Upper lobe of left lung (tissue), 4 donors: ENCODE measurements around the gene SHD.

Source experiments
- CTCF ChIP-seq, 6 experiments: fragments of 450-650 bp in 4 of 6; fragments of 200-600 bp in 2 of 6; sonication (generic) in 2 of 6; IDR thresholded peaks; one replicate each; pipeline ENCODE4 v1.5.1; 2016 to 2019; ENCODE audit warnings: antibody characterized with exemption in 6 of 6
- EP300 ChIP-seq, 4 donors: sonication (generic); formaldehyde crosslinking; IDR thresholded peaks; one replicate each; pipeline ENCODE4 v1.5.1; 2017; ENCODE audit warnings: antibody characterized with exemption in 4 of 4, control low read depth in 2 of 4
- POLR2A ChIP-seq, 4 donors: fragments of 450-650 bp; IDR thresholded peaks; one replicate each; pipeline ENCODE4 v1.5.1; 2016 to 2017; ENCODE audit warnings: antibody characterized with exemption in 4 of 4, mild to moderate bottlenecking in 2 of 4
- POLR2AphosphoS5 ChIP-seq, 2 donors: sonication (generic); formaldehyde crosslinking; IDR thresholded peaks; one replicate each; pipeline ENCODE4 v1.5.1; 2017; ENCODE audit warnings: antibody characterized with exemption in 2 of 2

GRCh38 chr19:4326215-4326836, 47.3 kb downstream of the SHD start:
- TF ChIP-seq CTCF (IDR thresholded peaks at IDR 0.05) (no peak), POLR2A (IDR thresholded peaks at IDR 0.05) (no peak), POLR2AphosphoS5 (IDR thresholded peaks at IDR 0.05) (no peak), EP300 (IDR thresholded peaks at IDR 0.05) (no peak)
